ENCODE data around the gene ZNF460. TPM values are rescaled to one million over a fixed set of nuclear protein-coding genes. Genes with fewer than 3 reads are reported as not detected.

The ZNF460 gene
- total RNA-seq (2021; ENCODE audit: unreplicated experiment) (43.1 TPM), Bru-seq, nascent RNA (percentile 95 among the genes with signal in this experiment), BruChase-seq, experiment 1, labeled RNA remaining after a 6-hour chase (percentile 99 among the genes with signal in this experiment), BruChase-seq, experiment 2, labeled RNA remaining after a 2-hour chase (percentile 98 among the genes with signal in this experiment)
- 2.9 and 5.0 TPM in 2 replicates for polyA plus RNA-seq (2012)
- long read RNA-seq, partial matches to known transcripts = 0 of 5 reads
- long read RNA-seq, other reads (novel, unspliced or antisense) = 4 of 5 reads

GRCh38 chr19:57280165-57280961 is at the start of gene ZNF460:
Gene ZNF460 (plus strand): TSS chr19:57280485. CDS start chr19:57280807, 322 bp downstream.
- DNase-seq (ENCODE audit: low read depth, low spot score) (peak; percentile 95), ATAC-seq (peak; percentile 91)
- peak; percentile 45 for TF ChIP-seq SIN3A (IDR thresholded peaks at IDR 0.05; ENCODE audit: low read depth)
- peak; percentile 98 for TF ChIP-seq ZFX (IDR thresholded peaks at IDR 0.05)
- no peak for TF ChIP-seq ATF3 (IDR thresholded peaks at IDR 0.05)
- TF ChIP-seq TCF7L2 (IDR thresholded peaks at IDR 0.05; ENCODE audit: borderline replicate concordance, extremely low read depth, insufficient read depth, insufficient read length) = peak; percentile 22
- TF ChIP-seq POLR2AphosphoS5 (IDR thresholded peaks at IDR 0.05; ENCODE audit: low read depth, low read length) = no peak
- TF ChIP-seq SP1 (IDR thresholded peaks at IDR 0.05; ENCODE audit: low read depth) = peak; percentile 74
- 0 out of 2 replicates have a peak, but pooled peaks have one; percentile 36 for TF ChIP-seq EGR1 (IDR thresholded peaks at IDR 0.05; ENCODE audit: low read depth)
- no peak for TF ChIP-seq ELF1 (IDR thresholded peaks at IDR 0.05; ENCODE audit: borderline replicate concordance, low read depth)
- no peak for TF ChIP-seq RAD21 (IDR thresholded peaks at IDR 0.05; ENCODE audit: low read depth)
- TF ChIP-seq YY1 (IDR thresholded peaks at IDR 0.05; ENCODE audit: extremely low read depth, insufficient replicate concordance, low read depth, low read length) = peak; percentile 78
- TF ChIP-seq POLR2A (IDR thresholded peaks at IDR 0.05; ENCODE audit: borderline replicate concordance, extremely low read depth, insufficient read depth, insufficient read length) = peak; percentile 20
- BruUV-seq (replicated peaks) = no TSS peak
- H3K9me3 ChIP-seq (ENCODE audit: control insufficient read depth in 1 of 2, insufficient read depth in 1 of 2, low read depth in 1 of 2, low read length in 2 of 2) = no peaks in the 10 kb centered on the region
- peaks cover 59% of the 10 kb centered on the region for H3K79me2 ChIP-seq (ENCODE audit: insufficient read depth, low read length)
- H3K9ac ChIP-seq (ENCODE audit: low read length) = peak within 1 kb of the TSS; percentile 95
- intact Hi-C loops (cut with micrococcal nuclease) = loop anchor here (1.0 kb wide), 1 partner anchor 40 kb away; the partner anchor contains the start of gene ZNF805
- H3K9me2 ChIP-seq (ENCODE audit: insufficient read depth) = no peaks in the 10 kb centered on the region
- peak within 1 kb of the TSS; percentile 99 for H3K4me2 ChIP-seq (ENCODE audit: low read length)
- H3K36me3 ChIP-seq (ENCODE audit: control insufficient read depth in 1 of 2, insufficient read depth in 2 of 2, low read length in 2 of 2) = peaks cover 9 to 29% of the 10 kb centered on the region in 2 experiments
- H3K4me3 ChIP-seq (replicated peaks in 1 of 2; ENCODE audit: low read depth in 1 of 2, low read length in 2 of 2) = peak within 1 kb of the TSS; percentile 99
- RAD21 ChIA-PET (ENCODE audit: low non-redundant PET in 1 of 2, low total read pairs in 2 of 2, uncharacterized antibody in 2 of 2, unreplicated experiment in 2 of 2) = no interaction called here
- H3K27ac ChIP-seq (ENCODE audit: low read depth, low read length) = peak within 1 kb of the TSS; percentile 93
- CTCF ChIA-PET = no interaction called here
- no peak within 1 kb of the TSS for H2AFZ ChIP-seq (ENCODE audit: low read depth, low read length, poor library complexity, severe bottlenecking)
- H3K4me1 ChIP-seq (ENCODE audit: control insufficient read depth in 1 of 2, insufficient read depth in 2 of 2, low read length in 2 of 2) = peaks cover 9 to 23% of the 10 kb centered on the region in 2 experiments
- no peaks in the 10 kb centered on the region for H3K27me3 ChIP-seq (ENCODE audit: insufficient read depth, low read length)
- POLR2A ChIA-PET = no interaction called here
- no peaks in the 10 kb centered on the region for H4K20me1 ChIP-seq (ENCODE audit: insufficient read depth)

All from HCT116 (cell line).